ENCODE data around the gene CTAGE9.

CTAGE9 gene

GRCh38 chr6:131669891-131670290, 40.9 kb downstream of the CTAGE9 start:
- no peak for DNase-seq (ENCODE audit: low read depth)

DNA sequence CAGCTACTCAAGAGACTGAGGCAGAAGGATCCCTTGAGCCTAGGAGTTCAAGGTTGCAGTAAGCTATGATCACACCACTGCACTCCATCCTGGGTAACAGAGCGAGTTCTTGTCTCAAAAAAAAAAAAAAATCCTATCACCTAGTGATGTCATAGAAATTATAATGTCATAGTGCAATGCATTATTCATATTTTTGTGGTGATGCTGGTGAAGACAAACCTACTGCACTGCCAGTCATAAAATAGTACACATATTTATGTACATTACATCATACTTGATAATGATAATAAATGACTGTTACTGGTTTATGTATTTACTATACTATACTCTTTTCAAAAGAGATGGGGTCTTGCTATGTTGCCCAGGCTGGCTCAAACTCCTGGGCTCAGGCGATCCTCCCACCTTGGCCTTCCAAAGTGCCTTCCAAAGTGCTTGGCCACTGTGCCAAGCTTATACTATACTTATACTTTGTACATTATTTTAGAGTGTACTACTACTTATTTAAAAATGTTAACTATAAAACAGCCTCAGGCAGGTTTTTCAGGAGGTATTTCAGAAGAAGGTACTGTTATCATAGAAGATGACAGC, 47.1 kb downstream of the CTAGE9 start:
- no peak for DNase-seq (ENCODE audit: low read depth)

- no peak for DNase-seq (ENCODE audit: low read depth)
Observed at GRCh38 chr6:131660195-131660594, 50.6 kb downstream of the CTAGE9 start.
